ENCODE data around the gene DARS2. TPM values are rescaled to one million over a fixed set of nuclear protein-coding genes. Genes with fewer than 3 reads are reported as not detected.

Gene DARS2
- 1 to 10 TPM; 5.5 to 9.1 (median 7.7) TPM for total RNA-seq

- WGBS: 0% methylated on average over 46 of the region's 55 CpGs
- DNase-seq (ENCODE audit: extremely low spot score): peak; percentile 98
- Histone ChIP-seq H3K4me1 (peaks cover 10 to 39% (median 24%) of the 10 kb centered on the region in 4 donors), H3K27ac (replicated peaks in 1 of 4) (peak within 1 kb of the TSS; percentile 90 to 95 (median 94)), H3K4me3 (peak within 1 kb of the TSS; percentile 80 to 86 (median 82)), H3K36me3 (peaks cover 0 to 7% (median 0%) of the 10 kb centered on the region in 4 donors), H3K27me3 (no peaks in the 10 kb centered on the region), H3K9me3 (no peaks in the 10 kb centered on the region)
- intact Hi-C loops (cut with DNase I): loop anchor here (2.0 to 10.0 kb wide), 3 partner anchors 42 to 1080 kb away; partner anchors contain the start of gene GAS5
- peak; percentile 77 to 90 for TF ChIP-seq POLR2AphosphoS5 (IDR thresholded peaks at IDR 0.05)
- no peak for TF ChIP-seq POLR2A (IDR thresholded peaks at IDR 0.05; ENCODE audit: low read depth)
- no peak for TF ChIP-seq EP300 (IDR thresholded peaks at IDR 0.05)
Measured at GRCh38 chr1:173824315-173825081, at the start of gene DARS2, which contains the start of gene CENPL. Gene DARS2 (plus strand): TSS chr1:173824673. CDS start chr1:173825230, 557 bp downstream. Gene CENPL (minus strand): TSS chr1:173824883. CDS start chr1:173811299, 13,584 bp downstream.

- no peak for TF ChIP-seq EP300 (IDR thresholded peaks at IDR 0.05)
- TF ChIP-seq POLR2AphosphoS5 (IDR thresholded peaks at IDR 0.05): no peak
- no peak for TF ChIP-seq CTCF (IDR thresholded peaks at IDR 0.05)
- TF ChIP-seq POLR2A (IDR thresholded peaks at IDR 0.05; ENCODE audit: low read depth): no peak
- no peak overlapping the region for H3K4me3 ChIP-seq
- H3K27ac ChIP-seq (replicated peaks in 1 of 4): no peak overlapping the region
- 93% methylated on average over 5 of the region's 5 CpGs for WGBS
- H3K4me1 ChIP-seq: peaks cover 0 to 4% (median 0%) of the 10 kb centered on the region in 4 donors
- no peaks in the 10 kb centered on the region for H3K27me3 ChIP-seq
- peaks cover 0 to 3% (median 0%) of the 10 kb centered on the region in 4 donors for H3K9me3 ChIP-seq
- intact Hi-C loops (cut with DNase I): no loop called here
- no peak for DNase-seq (ENCODE audit: extremely low spot score)
- H3K36me3 ChIP-seq: peaks cover 12 to 59% (median 48%) of the 10 kb centered on the region in 4 donors
Measured at GRCh38 chr1:173775578-173776226, 48.8 kb upstream of the DARS2 start.

GRCh38 chr1:173779936-173780335 lies 44.5 kb upstream of the DARS2 start:
- no peaks in the 10 kb centered on the region for H3K27me3 ChIP-seq
- WGBS: 93% methylated on average over 4 of the region's 4 CpGs
- H3K4me1 ChIP-seq: no peaks in the 10 kb centered on the region
- intact Hi-C loops (cut with DNase I): no loop called here
- peaks cover 43 to 93% (median 80%) of the 10 kb centered on the region in 4 donors for H3K36me3 ChIP-seq
- no peak overlapping the region for H3K4me3 ChIP-seq
- H3K9me3 ChIP-seq: peaks cover 0 to 3% (median 0%) of the 10 kb centered on the region in 4 donors
- no peak for DNase-seq (ENCODE audit: extremely low spot score)
- H3K27ac ChIP-seq (replicated peaks in 1 of 4): no peak overlapping the region
- TF ChIP-seq POLR2A (IDR thresholded peaks at IDR 0.05; ENCODE audit: low read depth) (no peak), CTCF (IDR thresholded peaks at IDR 0.05) (no peak), EP300 (IDR thresholded peaks at IDR 0.05) (no peak), POLR2AphosphoS5 (IDR thresholded peaks at IDR 0.05) (no peak)

- Histone ChIP-seq H3K27me3 (no peaks in the 10 kb centered on the region), H3K9me3 (no peaks in the 10 kb centered on the region), H3K4me1 (no peaks in the 10 kb centered on the region), H3K27ac (replicated peaks in 1 of 4) (no peak overlapping the region), H3K4me3 (no peak overlapping the region), H3K36me3 (peaks cover 31 to 88% (median 70%) of the 10 kb centered on the region in 4 donors)
- intact Hi-C loops (cut with DNase I): no loop called here
- TF ChIP-seq EP300 (IDR thresholded peaks at IDR 0.05) (no peak), CTCF (IDR thresholded peaks at IDR 0.05) (no peak), POLR2A (IDR thresholded peaks at IDR 0.05; ENCODE audit: low read depth) (no peak), POLR2AphosphoS5 (IDR thresholded peaks at IDR 0.05) (no peak)
- DNase-seq (ENCODE audit: extremely low spot score): no peak
- 96% methylated on average over 7 of the region's 7 CpGs for WGBS
Measured at GRCh38 chr1:173784997-173785396, 39.5 kb upstream of the DARS2 start.

- no peak overlapping the region for H3K27ac ChIP-seq (replicated peaks in 1 of 4)
- H3K4me3 ChIP-seq: no peak overlapping the region
- TF ChIP-seq POLR2AphosphoS5 (IDR thresholded peaks at IDR 0.05) (no peak), EP300 (IDR thresholded peaks at IDR 0.05) (no peak), CTCF (IDR thresholded peaks at IDR 0.05) (no peak)
- no peaks in the 10 kb centered on the region for H3K4me1 ChIP-seq
- DNase-seq (ENCODE audit: extremely low spot score): no peak
- no peaks in the 10 kb centered on the region for H3K9me3 ChIP-seq
- 97% methylated on average over 2 of the region's 2 CpGs for WGBS
- peaks cover 0 to 40% (median 27%) of the 10 kb centered on the region in 4 donors for H3K36me3 ChIP-seq
- intact Hi-C loops (cut with DNase I): no loop called here
- H3K27me3 ChIP-seq: no peaks in the 10 kb centered on the region
Measured at GRCh38 chr1:173789841-173790240, 34.6 kb upstream of the DARS2 start.
